ENCODE measurements around the gene RAB40C.

RAB40C gene

DNA sequence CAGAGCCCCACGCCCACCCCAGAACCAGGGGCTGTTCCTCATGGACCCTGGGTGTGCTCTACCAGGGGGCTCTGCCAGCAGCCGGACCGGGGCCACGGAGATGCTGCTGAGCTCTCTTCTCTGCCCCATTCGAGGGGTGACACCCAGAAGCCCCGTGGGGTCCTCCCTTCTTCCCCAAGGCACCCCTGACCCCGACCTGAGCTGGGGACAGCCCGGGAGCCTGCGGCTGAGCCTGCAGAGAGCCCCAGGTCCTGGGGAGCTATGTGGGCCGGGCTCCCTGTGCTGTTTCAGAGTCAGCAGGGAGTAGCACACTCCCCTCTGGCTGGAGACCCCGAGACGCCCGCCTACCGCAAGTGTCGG, 30.9 kb upstream of the RAB40C start:
- DNase-seq (ENCODE audit: low read depth in 3 of 3, low spot score in 1 of 3) = no peak

DNA sequence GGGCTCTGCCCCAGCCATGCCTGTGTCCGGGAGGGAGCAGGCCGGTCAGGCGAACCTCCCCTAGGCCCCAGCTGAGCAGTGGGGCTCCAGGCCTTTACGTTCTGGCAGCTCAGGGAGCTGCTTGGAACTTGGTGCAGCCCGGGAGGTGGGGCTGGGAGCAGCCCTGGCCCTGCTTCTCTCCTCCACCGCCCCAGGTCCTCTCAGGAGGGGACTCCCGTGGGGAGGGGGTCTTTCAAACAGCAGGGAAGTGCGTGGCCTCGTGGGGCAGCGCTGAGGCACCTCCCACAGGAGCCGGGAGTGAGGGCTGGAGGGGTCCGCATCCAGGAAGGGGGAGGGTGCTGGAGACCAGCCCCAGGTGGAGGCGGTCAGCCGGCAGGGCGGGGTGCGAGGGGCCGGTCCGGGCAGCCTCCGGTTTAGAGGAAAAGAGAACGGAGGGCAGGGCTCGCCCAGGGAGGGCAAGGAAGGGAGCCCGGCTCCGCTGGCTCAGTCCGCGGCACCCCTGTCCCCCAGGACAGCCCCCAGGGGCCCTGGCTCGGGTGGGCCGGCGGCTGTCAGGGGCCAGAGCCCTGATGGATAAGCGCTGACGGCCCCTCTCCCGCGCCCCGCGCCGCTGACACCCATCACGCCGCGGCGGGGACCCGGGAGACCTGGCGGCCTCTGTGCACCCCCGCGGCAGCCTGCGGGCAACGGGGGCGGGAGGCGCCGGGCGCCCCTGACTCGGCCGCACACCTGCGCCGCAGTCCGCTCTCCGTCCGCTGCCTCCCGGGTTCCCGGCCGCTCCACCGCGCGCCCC, 30.3 kb upstream of the RAB40C start:
- DNase-seq (ENCODE audit: low read depth in 3 of 3, low spot score in 1 of 3) = no peak

DNA sequence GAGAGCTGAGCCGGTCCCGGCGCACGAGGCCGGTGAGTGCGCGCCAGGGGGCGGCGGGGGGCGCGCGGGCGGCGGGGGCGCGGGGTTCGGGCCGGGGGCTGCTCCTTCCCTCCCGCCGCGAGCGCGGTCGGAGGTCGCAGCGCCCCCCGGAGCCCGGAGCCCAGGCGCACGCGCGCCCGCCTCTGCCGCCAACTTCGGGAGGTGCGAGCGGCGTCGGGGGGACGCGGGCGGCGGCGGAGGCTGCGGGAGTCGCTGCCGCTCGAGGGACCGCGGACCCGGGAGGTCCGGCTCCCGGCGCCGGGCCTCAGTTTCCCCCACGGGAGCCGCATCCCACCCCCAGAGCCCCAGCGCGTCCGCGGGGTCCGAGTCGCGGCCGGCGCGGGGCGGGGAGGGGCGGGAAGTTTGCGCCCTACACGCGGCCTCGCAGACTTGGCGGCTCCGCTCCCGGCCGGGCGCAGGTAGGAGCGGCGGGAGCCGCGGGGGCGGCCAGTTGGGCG, 29.6 kb upstream of the RAB40C start, which contains the start of gene PRR35:
Gene PRR35, plus strand, starts transcription at position 191 of the 497 bp plus-strand sequence. CDS start 2,901 bp downstream, outside the sequence.
- DNase-seq (ENCODE audit: low read depth in 3 of 3, low spot score in 1 of 3) = no peak

DNA sequence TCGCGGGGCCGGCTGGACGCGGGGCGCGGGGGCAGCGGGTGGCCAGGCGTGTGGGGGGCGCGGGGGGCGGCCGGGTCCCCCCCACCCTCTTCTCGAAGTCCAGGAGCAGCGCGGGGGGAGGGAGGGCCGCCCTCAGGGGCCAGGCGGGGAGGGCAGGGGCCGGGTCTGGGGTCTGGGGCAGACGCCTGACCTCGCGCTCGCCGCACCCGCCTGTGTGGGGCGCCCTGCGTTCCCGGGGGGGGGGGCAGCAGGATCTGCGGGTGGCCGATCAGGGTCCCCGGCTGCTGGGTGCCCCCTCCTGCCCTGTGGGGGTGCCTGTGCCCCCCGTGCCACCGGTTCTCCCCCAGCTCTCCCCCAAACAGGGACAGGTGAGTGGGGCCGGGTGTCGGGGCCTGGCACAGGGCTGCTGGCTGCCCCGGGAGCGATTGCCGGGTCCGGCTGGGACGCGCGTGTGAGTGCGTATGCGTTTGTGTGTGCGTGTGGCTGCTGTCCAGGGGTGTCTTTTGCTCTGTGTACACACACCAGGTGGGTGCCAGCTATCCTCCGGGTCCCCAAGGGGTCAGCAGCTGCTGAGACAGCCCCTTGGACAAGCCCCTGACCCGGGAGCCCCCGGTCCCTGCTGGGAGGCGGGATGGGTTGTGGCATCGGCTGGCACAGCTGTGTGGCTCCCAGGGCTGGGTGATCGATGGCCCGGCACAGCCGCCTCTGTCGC, 29.0 kb upstream of the RAB40C start:
- DNase-seq (ENCODE audit: low read depth in 3 of 3, low spot score in 1 of 3) = no peak

DNA sequence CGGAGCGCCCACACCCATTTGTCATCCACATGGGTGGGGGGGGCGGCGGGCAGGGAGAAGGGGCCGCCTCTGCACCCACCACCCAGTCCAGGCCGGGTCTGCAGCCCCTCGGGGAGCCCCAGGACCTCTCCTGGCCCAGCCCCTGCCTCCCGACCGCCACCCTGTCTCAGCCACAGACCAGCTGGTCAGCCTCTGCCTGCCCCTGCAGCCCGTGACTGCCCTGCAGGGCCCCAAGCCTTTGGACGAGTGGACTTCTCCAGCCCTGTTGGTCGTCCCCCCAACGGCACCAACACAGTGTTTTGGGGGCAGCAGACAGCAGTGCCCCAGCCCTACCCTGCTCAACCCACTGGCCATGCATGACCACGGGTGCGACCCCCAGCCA, 28.5 kb upstream of the RAB40C start:
- DNase-seq (ENCODE audit: low read depth in 3 of 3, low spot score in 1 of 3) = no peak

DNA sequence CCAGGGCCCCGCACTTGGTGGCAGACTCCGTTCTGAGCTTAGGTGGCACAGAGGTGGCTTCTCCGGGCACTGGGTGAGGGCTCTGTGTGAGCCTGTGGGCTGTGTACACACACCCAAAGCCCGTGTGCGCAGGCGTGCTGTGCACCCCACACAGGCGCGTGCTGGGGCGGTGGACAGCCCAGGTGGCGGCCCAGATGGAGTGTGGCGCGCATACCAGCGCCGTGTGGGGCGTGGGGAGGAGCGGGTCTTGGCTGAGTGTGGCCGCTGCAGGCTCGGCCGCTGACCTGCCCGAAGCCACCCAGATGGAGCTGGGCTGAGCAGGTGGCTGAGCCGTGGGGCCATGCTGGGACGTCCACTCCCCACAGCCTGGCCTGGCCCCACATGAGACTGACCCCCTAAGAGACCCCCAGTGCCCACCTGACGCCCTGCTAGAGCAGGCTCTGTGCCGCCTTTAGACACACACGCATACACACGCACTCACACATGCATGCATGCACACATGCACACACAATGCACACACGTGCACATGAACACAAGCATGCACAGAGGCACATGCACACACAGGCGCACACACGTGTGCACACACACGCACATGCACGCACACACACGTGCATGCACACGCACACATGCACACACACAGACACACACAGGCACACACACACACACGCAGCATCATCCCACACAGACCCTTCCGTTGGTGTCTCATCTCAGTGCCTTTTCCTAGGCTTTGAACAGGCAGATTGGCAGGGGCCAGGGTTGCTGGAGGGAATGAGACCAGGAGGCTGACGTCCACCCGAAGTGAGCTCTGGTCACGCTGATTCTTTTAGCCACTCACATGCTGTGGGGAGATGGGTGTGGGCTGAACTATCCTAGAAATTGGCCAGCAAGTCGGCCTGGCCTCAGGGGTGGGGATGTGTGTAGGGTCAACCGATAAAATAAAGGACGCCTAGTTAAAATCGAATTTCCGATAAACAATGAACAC, 27.6 kb upstream of the RAB40C start:
- DNase-seq (ENCODE audit: low read depth in 3 of 3, low spot score in 1 of 3) = no peak

DNA sequence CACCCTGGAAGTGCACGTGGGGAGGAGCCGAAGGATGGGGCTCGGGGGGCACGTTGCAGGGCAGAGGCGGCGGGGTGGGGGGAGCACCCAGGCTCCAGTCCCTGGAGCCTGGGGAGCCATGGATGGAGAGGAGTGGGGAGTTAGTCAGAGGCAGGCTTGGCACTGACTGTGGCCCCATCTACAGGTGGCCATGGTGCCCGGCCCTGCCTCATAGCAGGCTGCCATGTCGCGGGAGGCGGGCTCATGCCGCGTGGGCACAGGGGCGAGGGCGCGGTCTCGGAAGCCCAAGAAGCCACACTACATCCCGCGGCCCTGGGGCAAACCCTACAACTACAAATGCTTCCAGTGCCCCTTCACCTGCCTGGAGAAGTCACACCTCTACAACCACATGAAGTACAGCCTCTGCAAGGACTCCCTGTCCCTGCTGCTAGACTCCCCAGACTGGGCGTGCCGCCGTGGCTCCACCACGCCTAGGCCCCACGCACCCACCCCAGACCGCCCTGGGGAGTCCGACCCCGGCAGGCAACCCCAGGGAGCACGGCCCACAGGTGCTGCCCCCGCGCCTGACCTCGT, 26.7 kb upstream of the RAB40C start:
- no peak for DNase-seq (ENCODE audit: low read depth in 3 of 3, low spot score in 1 of 3)

DNA sequence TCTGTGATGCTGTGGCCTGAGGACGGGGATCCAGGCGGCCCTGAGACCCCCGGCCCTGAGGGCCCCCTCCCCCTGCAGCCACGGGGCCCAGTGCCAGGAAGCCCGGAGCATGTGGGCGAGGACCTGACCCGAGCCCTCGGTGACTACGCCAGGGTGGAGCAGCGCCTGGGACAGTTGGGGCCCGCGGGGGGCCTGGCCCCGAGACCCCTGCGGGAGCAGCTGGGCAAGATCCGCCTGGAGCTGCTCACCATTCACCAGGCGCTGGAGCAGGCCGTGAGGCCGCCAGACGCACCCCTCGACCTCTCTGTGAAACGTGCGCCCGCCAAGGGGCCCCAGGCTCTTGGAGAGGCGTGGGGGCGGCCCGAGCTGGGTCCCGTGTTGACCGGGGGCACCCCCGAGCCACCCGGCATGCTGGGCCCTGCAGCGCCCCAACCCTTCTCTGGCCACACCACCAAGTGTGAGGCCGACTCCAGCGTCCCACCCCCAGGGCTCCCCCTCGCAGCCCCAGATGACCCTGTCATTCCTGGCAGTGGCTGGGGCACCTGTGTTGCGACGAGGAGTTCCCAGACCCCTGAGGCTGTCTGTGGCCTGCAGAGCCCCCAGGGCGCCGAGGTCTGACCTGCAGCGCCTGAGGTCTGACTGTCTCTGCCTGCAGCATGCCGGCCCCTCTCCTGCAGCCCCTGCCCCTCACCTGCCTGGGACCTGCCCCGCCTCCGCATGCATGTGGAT, 25.0 kb upstream of the RAB40C start:
- no peak for DNase-seq (ENCODE audit: low read depth in 3 of 3, low spot score in 1 of 3)

DNA sequence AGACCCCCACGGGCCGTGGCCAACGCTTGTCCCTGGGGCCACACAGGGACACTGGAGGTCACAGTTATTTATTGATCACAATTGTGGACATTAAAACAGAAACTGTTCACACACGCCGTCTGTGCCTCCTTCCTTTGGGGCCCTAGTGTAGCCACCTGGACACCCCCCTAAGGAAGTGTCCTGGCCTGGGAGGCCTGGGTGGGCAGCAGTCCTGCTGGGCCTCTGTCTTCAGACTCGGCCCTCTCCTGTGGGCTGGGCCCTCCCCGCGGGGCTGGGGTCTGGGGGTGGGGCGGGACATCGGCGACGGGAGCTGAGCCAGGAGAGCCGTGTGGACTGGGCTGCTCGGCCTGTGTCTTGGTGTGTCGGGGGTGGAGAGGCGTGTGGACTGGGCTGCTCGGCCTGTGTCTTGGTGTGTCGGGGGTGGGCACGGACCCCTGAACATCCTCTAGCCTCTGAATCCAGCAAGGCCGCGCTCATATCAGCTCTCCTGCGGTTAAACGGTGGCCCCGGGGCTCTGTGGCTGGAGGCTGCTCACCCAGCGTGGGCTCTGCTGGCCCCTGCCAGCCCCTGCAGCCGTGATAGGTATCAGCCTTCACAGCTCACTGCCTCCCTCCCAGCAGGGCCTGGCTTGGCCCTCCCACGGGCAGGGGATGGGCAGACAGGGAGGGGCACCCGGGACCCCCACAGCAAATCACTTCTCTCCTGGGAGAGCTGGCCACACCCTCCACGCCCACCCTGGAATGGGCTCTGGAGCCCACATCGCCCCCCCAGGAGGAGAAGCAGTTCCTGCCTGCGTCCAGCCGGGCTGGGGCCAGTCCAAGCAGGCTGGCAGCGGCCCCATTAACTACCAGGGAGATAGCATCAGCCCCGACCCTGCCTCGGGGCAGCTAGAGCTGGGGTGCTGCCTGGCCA, 24.2 kb upstream of the RAB40C start:
- DNase-seq (ENCODE audit: low read depth in 3 of 3, low spot score in 1 of 3) = no peak

DNA sequence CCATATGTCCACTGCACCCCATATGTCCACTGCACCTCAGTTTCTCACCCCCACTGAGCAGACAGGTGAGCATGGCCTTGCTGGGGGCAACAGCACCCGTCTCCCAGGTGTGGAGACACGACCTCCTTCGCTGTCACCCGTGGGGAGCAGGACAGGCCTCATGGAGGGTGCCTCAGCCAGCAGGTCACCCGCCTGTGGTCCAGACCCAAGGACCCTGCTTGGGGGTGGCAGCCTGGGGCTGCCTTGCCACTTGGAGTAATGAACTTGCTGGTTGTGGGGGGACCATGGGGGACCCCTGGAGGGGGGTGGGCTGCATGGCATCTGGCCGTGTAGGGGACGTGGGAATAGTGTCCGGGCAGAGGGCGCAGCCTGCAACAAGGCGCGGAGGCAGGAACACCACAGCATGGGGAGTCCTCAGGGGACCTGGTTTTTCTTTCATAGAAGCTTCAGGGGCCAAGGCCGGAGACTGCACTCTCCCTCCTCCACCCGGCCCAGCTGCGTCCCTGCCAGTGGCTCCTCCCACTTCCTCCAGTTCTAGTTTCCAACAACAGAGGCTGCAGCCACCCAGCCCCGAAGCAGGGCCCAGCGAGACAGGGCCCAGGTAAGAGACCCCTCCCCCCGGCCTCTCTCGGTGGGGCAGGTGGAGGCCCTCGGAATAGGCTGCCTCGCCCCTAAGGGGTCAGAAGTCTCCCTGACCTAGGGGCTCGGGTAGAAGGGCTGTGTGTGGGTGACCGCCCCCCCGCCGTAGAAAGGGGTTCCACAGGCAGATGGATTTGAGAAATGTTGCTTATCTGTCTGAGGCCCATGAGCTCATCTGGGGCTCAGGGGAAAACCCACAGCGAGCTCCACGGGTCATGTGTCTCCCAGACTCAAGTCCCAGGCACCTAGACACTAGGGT, 23.1 kb upstream of the RAB40C start, which contains the start of gene NHLRC4:
Gene NHLRC4, plus strand, starts transcription at position 531 of the 898 bp plus-strand sequence. CDS start 1,043 bp downstream, outside the sequence.
- peak in 1 of 3 donors; percentile 12 for DNase-seq (ENCODE audit: low read depth in 3 of 3, low spot score in 1 of 3)

DNA sequence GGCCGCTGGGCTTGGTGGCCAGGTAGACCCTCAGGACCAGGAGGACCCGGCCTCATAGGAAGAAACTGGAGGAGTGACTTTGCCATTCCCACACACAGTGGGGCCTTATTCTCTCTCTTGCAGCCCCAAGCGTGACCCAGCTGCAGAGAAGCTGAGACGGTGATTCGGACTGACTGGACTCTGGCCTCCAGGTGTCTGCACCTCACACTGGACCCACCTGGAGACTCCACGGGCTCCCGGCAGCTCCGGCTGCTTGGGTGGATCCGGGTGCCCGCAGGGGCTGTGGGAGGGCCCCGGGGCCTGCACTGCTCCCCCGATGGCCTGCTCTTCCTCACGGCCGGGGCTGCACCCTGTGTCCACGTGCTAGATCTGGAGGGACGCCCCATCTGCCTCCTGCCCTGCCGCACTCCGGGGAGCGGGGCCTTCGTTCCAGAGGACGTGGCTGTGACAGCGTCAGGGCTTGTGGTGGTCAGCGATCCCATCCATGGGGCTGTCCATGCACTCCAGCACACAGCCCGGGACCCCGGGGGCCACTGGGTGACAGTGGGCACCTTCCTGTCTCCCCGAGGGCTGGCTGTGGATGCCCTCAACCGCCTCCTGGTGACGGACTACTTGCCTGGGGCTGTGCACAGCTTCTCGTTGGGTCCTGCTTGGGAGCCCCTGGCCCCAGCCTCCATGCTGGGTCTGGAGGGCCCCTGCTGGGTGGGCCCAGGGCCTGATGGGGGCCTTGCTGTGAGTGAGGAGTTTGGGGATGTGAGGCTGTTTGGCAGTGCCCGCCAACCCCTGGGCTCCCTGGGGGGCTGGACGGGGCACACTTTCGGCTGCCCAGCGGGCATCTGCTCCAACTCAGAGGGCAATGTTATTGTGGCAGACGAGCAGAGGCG, 22.3 kb upstream of the RAB40C start:
- DNase-seq (ENCODE audit: low read depth in 3 of 3, low spot score in 1 of 3) = no peak

DNA sequence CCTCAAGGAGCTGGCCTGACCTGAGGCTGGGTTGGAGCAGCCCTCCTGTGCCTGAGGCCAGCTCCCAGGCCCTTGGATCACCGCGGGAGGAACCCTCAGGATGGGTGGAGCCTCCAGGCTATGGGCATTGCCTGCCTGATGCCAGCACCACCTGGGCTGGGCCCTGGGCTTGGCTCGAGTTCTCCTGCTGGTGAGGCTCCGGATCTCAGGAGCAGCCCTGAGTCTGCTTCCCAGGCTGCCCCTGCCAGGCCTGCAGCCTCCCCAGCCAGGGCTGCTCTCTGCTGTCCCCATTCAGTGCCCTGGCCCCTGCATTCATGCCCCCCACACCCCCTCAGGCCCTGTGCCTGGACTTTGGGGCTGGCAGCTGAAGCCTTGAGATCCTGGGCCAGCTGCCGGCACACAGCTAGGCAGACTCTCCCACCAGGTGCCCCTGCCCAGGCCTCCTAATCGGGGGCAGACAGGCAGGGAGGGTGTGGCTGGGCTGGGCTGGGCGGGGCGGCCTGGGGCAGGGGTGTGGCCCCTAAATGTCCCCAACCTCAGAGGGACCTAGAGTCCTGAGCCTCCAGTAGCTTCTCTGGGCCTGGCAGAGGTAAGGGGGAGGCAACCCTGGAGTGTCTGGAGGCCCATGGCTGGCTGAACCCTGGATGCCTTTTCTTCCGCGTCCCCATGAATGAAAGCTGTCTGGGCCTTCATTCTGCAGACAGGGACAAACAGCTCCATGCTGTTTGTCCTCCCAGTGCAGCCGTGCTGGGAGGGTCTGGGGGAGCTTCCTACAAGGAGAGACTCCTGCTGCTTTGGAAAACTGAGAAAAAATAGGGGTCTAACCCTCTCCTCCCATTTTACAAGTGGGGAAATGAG, 21.2 kb upstream of the RAB40C start:
- no peak for DNase-seq (ENCODE audit: low read depth in 3 of 3, low spot score in 1 of 3)

DNA sequence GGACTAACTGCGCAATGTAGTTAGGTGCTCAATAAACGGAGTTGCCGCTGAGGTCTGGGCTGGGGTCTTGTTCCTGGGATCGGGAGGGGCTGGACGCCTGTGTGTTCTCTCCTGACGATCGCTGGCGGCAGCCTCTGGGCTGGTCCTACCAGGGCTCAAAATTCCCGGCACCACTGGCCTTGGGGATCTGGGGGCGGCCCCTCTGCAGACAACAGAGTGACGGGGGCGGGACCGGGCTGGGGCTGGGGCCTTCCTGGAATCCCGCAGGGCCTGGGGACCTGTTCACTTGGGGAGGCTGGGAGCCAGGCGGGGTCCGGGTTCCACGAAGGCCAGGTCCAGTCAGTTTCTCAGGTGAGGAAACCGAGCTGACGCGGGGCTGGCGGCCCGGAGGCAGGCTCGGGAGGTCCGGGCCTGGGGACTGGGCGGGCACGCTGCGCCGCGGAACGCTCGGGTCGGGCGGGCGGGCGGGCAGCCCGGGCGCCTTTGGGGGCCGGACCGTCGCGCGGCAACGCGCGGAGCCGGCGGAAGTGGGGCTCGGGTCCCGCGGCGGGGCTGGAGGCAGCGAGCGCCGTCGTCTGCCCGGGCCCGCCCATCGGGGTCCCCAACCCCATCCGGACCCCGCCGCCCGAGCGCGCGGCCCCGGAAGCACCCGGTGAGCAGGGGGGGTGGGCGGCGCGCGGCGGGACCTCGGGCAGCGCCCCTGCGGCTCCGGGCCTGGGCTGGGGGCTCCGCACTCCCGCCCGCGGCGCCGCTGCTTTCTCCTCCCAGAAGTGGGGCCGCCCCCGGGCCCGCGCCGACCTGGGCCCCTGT, 20.2 kb upstream of the RAB40C start, which contains the start of gene PIGQ:
Gene PIGQ, plus strand, starts transcription at position 524 of the 810 bp plus-strand sequence. CDS start 4,107 bp downstream, outside the sequence.
- peak in 2 of 3 donors; percentile 43 to 62 for DNase-seq (ENCODE audit: low read depth in 3 of 3, low spot score in 1 of 3)

DNA sequence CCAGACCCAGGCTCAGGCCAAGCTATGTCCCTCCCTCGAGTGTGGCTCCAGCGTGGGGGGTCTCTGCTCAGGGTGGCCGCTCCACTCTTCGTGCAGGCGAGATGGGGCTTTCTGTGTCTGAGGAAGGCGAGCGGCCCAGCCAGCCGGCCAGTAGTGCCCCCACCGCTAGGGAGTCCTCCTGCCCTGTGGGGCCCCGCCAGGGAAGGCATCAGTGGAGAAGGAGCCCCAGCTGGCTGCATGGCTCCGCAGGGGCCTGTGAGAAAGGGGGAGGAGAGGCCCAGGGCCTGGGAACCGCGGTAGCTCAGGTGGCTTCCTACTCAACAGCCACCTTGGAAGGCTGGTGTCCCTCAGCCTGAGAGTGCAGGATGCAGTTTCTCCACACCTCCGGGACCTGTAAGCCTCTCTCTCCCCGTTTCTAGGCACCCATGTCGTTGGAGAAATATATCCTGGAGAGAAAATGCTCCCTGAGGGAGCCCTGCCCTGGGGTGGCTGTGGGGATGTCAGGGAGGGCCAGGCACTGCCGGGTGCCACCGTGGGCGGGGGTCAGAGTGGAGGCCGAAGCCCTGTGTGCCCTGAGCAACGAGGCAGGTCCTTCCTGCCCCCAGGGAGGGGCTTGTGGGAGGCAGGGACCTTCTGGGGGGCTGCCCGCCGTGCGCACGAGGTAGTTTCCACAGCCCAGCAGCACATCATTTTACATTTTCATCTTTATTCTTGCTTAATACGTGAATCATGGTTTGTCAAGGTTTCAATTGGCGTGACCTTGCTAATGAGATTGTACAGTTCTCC, 16.8 kb upstream of the RAB40C start:
- DNase-seq (ENCODE audit: low read depth in 3 of 3, low spot score in 1 of 3) = no peak
